ENCODE data around the gene HID1. TPM values are rescaled to one million over a fixed set of nuclear protein-coding genes. Genes with fewer than 3 reads are reported as not detected.

Gene HID1
- total and polyA plus RNA-seq, 2 donors (not counting 1 experiment from before 2014, with no cell fraction given), result 3.9 to 4.0 TPM

DNA sequence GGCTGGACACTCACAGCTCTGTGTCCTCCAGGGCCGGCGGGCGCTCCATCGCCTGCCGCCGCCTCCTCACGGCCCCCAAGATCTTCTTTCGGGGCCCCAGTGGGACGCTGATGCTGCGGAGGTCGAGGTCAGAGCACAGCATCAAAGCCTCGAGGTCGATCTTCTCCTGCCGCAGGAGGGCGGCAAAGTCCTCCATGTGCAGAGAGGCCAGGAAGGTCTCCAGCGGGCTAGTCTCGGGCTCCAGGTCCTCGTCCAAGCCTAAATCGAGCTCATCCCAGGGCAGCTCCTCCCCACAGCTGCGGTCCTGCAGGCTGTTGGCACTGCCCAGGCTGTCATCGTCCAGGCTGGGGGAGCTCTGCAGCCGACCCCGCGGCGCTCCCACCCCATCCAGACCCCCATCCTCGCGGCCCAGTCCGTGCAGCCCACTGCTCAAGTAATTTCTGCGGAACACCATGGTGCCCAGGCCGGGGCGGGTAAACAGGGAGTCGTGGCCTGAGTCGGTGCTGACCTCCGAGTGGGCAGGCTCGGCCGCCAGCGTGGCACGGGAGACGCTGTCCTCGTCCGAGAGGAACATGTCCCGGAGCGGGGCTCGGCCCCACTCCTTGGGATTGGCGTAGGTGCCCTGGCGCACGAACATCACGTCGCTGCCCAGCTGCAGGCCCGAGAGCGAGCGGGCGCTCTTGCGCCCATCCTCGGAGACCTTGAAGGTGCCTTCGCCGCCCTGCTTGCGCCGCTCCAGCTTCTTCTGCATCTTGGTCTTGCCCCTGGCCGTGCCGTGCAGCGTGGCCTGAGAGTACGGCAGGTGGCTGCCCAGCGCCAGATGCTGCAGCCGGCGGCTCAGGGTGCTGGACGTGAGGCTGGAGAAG lies 52.9 kb downstream of the HID1 start:
- Mint-ChIP-seq H3K27me3 (peaks cover 42% of the 10 kb centered on the region), H3K4me3 (no peak overlapping the region), H3K4me1 (peaks cover 9% of the 10 kb centered on the region), H3K9me3 (ENCODE audit: insufficient read depth) (no peaks in the 10 kb centered on the region), H3K27ac (no peak overlapping the region)
- Histone ChIP-seq H3K27ac (ENCODE audit: low read length in 2 of 2) (no peak overlapping the region), H2AFZ (ENCODE audit: insufficient read depth, low read depth, low read length, poor library complexity, severe bottlenecking) (no peak overlapping the region), H3K4me2 (replicated peaks; ENCODE audit: low read depth, low read length, poor library complexity, severe bottlenecking) (peak overlapping the region; percentile 22), H3K36me3 (replicated peaks in 1 of 2; ENCODE audit: control extremely low read depth in 1 of 2, control insufficient read depth in 1 of 2, extremely low read depth in 1 of 2, insufficient read depth in 2 of 2, low read length in 1 of 2) (no peaks in the 10 kb centered on the region), H3K4me3 (ENCODE audit: control extremely low read depth in 1 of 5, extremely low read depth in 1 of 5, insufficient read depth in 1 of 5, low read depth in 2 of 5, low read length in 4 of 5) (no peak overlapping the region), H3K9me3 (ENCODE audit: control extremely low read depth in 1 of 3, control insufficient read depth in 2 of 3, insufficient read depth in 1 of 3, low read length in 2 of 3) (peaks cover 0 to 15% (median 0%) of the 10 kb centered on the region in 3 donors), H4K20me1 (ENCODE audit: control insufficient read depth, insufficient read depth, low read length, poor library complexity, severe bottlenecking) (no peaks in the 10 kb centered on the region), H3K27me3 (replicated peaks in 1 of 4; ENCODE audit: control extremely low read depth in 1 of 4, control insufficient read depth in 3 of 4, insufficient read depth in 4 of 4, low read length in 3 of 4) (peaks cover 0 to 72% (median 30%) of the 10 kb centered on the region in 4 experiments), H3K9ac (ENCODE audit: low read length) (no peak overlapping the region), H3K79me2 (ENCODE audit: control insufficient read depth, insufficient read depth, low read length) (no peaks in the 10 kb centered on the region), H3K4me1 (ENCODE audit: control insufficient read depth in 2 of 2, insufficient read depth in 2 of 2, low read length in 2 of 2) (peaks cover 23 to 24% of the 10 kb centered on the region in 2 donors)
- ChIA-PET CTCF (interaction anchor here (0.6 to 1.0 kb wide), 2 partner anchors 38 to 41 kb away, joined by 5 read pairs; no protein-coding TSS in a partner anchor), POLR2A (interaction anchor here (0.6 kb wide), 1 partner anchor 487 kb away, joined by 5 read pairs; no protein-coding TSS in a partner anchor)
- DNase-seq (no peak), ATAC-seq (ENCODE audit: low read depth) (no peak)
- intact Hi-C loops (cut with micrococcal nuclease), result no loop called here
- TF ChIP-seq, protein P1, sequence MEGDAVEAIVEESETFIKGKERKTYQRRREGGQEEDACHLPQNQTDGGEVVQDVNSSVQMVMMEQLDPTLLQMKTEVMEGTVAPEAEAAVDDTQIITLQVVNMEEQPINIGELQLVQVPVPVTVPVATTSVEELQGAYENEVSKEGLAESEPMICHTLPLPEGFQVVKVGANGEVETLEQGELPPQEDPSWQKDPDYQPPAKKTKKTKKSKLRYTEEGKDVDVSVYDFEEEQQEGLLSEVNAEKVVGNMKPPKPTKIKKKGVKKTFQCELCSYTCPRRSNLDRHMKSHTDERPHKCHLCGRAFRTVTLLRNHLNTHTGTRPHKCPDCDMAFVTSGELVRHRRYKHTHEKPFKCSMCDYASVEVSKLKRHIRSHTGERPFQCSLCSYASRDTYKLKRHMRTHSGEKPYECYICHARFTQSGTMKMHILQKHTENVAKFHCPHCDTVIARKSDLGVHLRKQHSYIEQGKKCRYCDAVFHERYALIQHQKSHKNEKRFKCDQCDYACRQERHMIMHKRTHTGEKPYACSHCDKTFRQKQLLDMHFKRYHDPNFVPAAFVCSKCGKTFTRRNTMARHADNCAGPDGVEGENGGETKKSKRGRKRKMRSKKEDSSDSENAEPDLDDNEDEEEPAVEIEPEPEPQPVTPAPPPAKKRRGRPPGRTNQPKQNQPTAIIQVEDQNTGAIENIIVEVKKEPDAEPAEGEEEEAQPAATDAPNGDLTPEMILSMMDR (IDR thresholded peaks at IDR 0.05), result no peak
- TF ChIP-seq EZH2 (IDR thresholded peaks at IDR 0.05; ENCODE audit: borderline replicate concordance, insufficient read depth, low read depth, low read length, poor library complexity, severe bottlenecking), result no peak
- WGBS (ENCODE audit: insufficient coverage), result 71% methylated on average over 67 of the region's 67 CpGs

DNA sequence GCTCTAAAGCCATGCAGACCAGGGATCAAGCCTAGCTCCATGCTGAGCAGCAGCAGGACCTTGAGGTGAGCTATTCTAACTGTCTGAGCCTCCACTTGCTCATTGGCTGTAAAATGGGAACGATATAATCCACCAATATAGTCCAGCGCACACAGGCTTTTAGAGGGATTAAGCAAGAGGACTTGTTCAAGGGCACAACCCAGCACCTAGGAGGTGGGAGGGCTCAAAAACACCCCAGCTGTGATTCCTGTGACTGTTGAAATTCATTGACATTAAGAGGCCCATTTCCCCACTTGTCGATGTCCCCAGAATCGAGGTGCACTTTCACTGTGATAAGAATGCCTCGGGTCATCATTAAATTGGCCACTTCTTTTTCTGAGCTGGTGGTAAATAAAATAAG lies 53.7 kb downstream of the HID1 start:
- no peak overlapping the region for H3K4me3 Mint-ChIP-seq
- CTCF ChIA-PET, result interaction anchor here (1.0 kb wide), 1 partner anchor 42 kb away, joined by 5 read pairs; no protein-coding TSS in a partner anchor

More for the DNA sequence above, 53.7 kb downstream of the HID1 start:
- H3K27me3 Mint-ChIP-seq, result peaks cover 40% of the 10 kb centered on the region
- H3K9me3 ChIP-seq (ENCODE audit: control extremely low read depth in 1 of 3, control insufficient read depth in 2 of 3, insufficient read depth in 1 of 3, low read length in 2 of 3), result peaks cover 0 to 8% (median 0%) of the 10 kb centered on the region in 3 donors
- no peak overlapping the region for H3K4me2 ChIP-seq (replicated peaks; ENCODE audit: low read depth, low read length, poor library complexity, severe bottlenecking)
- no peaks in the 10 kb centered on the region for H3K9me3 Mint-ChIP-seq (ENCODE audit: insufficient read depth)
- no peak overlapping the region for H3K27ac ChIP-seq (ENCODE audit: low read length in 2 of 2)
- POLR2A ChIA-PET, result no interaction called here
- no peak overlapping the region for H3K9ac ChIP-seq (ENCODE audit: low read length)
- intact Hi-C loops (cut with micrococcal nuclease), result no loop called here
- H3K4me1 Mint-ChIP-seq, result peaks cover 5% of the 10 kb centered on the region
- H3K4me3 ChIP-seq (ENCODE audit: control extremely low read depth in 1 of 5, extremely low read depth in 1 of 5, insufficient read depth in 1 of 5, low read depth in 2 of 5, low read length in 4 of 5), result no peak overlapping the region
- DNase-seq (no peak), ATAC-seq (ENCODE audit: low read depth) (no peak)
- H3K36me3 ChIP-seq (replicated peaks in 1 of 2; ENCODE audit: control extremely low read depth in 1 of 2, control insufficient read depth in 1 of 2, extremely low read depth in 1 of 2, insufficient read depth in 2 of 2, low read length in 1 of 2), result no peaks in the 10 kb centered on the region
- no peak overlapping the region for H3K27ac Mint-ChIP-seq
- peaks cover 15 to 16% of the 10 kb centered on the region in 2 donors for H3K4me1 ChIP-seq (ENCODE audit: control insufficient read depth in 2 of 2, insufficient read depth in 2 of 2, low read length in 2 of 2)
- no peaks in the 10 kb centered on the region for H3K79me2 ChIP-seq (ENCODE audit: control insufficient read depth, insufficient read depth, low read length)
- H2AFZ ChIP-seq (ENCODE audit: insufficient read depth, low read depth, low read length, poor library complexity, severe bottlenecking), result no peak overlapping the region
- TF ChIP-seq EZH2 (IDR thresholded peaks at IDR 0.05; ENCODE audit: borderline replicate concordance, insufficient read depth, low read depth, low read length, poor library complexity, severe bottlenecking), result no peak
- TF ChIP-seq, protein P1 (IDR thresholded peaks at IDR 0.05), result no peak
- H4K20me1 ChIP-seq (ENCODE audit: control insufficient read depth, insufficient read depth, low read length, poor library complexity, severe bottlenecking), result no peaks in the 10 kb centered on the region
- 100% methylated on average over 1 of the region's 5 CpGs for WGBS (ENCODE audit: insufficient coverage)
- peaks cover 0 to 64% (median 24%) of the 10 kb centered on the region in 4 experiments for H3K27me3 ChIP-seq (replicated peaks in 1 of 4; ENCODE audit: control extremely low read depth in 1 of 4, control insufficient read depth in 3 of 4, insufficient read depth in 4 of 4, low read length in 3 of 4)

Data from B cell (primary cell).